Gastroesophageal sphincter (tissue), 4 donors: ENCODE results near the gene SPR. TPM values are rescaled to one million over a fixed set of nuclear protein-coding genes. Genes with fewer than 3 reads are reported as not detected.

ENCODE experiments used
- ATAC-seq: fragments of 150-250 bp; one replicate; pipeline ENCODE4 v1.9.1; 2016; ENCODE audit warnings: mild to moderate bottlenecking, moderate library complexity
- H3K27ac ChIP-seq, 4 donors: fragments of 200-600 bp; sonication (generic) in 3 of 4; 1 replicate in 3 of 4; 2 replicates in 1 of 4; pipeline ENCODE4 v1.5.1; 2016 to 2019
- H3K27me3 ChIP-seq: fragments of 200-600 bp; sonication (generic); one replicate; pipeline ENCODE4 v1.5.1; 2019
- H3K36me3 ChIP-seq, 2 donors: fragments of 200-600 bp; sonication (generic); one replicate each; pipeline ENCODE4 v1.5.1; 2019; ENCODE audit warnings: control low read depth in 1 of 2
- H3K4me1 ChIP-seq, 3 donors: fragments of 200-600 bp; sonication (generic); 1 replicate in 2 of 3; 2 replicates in 1 of 3; pipeline ENCODE4 v1.5.1; 2016 to 2019; ENCODE audit warnings: control low read depth in 2 of 3
- H3K4me3 ChIP-seq, 2 donors: fragments of 200-600 bp; sonication (generic); one replicate each; pipeline ENCODE4 v1.5.1; 2019; ENCODE audit warnings: mild to moderate bottlenecking in 1 of 2, moderate library complexity in 1 of 2
- H3K9me3 ChIP-seq, 3 donors: fragments of 200-600 bp; sonication (generic); one replicate each; pipeline ENCODE4 v1.5.1; 2017 to 2019; ENCODE audit warnings: control low read depth in 2 of 3
- CTCF ChIP-seq, 4 experiments: fragments of 200-600 bp in 2 of 4; fragments of 450-650 bp in 2 of 4; sonication (generic) in 1 of 4; IDR thresholded peaks; one replicate each; pipeline ENCODE4 v1.5.1; 2017 to 2019; ENCODE audit warnings: antibody characterized with exemption in 4 of 4, mild to moderate bottlenecking in 2 of 4, moderate library complexity in 2 of 4
- EP300 ChIP-seq: sonication (generic); formaldehyde crosslinking; IDR thresholded peaks from one replicate; pipeline ENCODE4 v1.6.1; 2017; ENCODE audit warnings: antibody characterized with exemption, mild to moderate bottlenecking
- POLR2A ChIP-seq, 2 donors: fragments of 450-650 bp; IDR thresholded peaks; one replicate each; pipeline ENCODE4 v1.6.1; 2017; ENCODE audit warnings: antibody characterized with exemption in 2 of 2, mild to moderate bottlenecking in 2 of 2, moderate library complexity in 1 of 2
- POLR2AphosphoS5 ChIP-seq: sonication (generic); formaldehyde crosslinking; IDR thresholded peaks from one replicate; pipeline ENCODE4 v1.6.1; 2017; ENCODE audit warnings: antibody characterized with exemption
- WGBS, 2 donors: methylation state at CpG; one replicate each; pipeline ENCODE4 v1.1.5; 2018; ENCODE audit warnings: low coverage in 1 of 2; 5-methylcytosine and 5-hydroxymethylcytosine counted together
- total RNA-seq, 4 donors: library from RNA; depleted of rRNA; stranded (reverse); fragments of >200 nt; gene quantifications; one replicate each; pipeline ENCODE4 v1.1.0, GENCODE V29; 2016

SPR gene
- total RNA-seq, 4 donors from 2014 or later = 26.1 to 48.5 (median 39.4) TPM

DNA sequence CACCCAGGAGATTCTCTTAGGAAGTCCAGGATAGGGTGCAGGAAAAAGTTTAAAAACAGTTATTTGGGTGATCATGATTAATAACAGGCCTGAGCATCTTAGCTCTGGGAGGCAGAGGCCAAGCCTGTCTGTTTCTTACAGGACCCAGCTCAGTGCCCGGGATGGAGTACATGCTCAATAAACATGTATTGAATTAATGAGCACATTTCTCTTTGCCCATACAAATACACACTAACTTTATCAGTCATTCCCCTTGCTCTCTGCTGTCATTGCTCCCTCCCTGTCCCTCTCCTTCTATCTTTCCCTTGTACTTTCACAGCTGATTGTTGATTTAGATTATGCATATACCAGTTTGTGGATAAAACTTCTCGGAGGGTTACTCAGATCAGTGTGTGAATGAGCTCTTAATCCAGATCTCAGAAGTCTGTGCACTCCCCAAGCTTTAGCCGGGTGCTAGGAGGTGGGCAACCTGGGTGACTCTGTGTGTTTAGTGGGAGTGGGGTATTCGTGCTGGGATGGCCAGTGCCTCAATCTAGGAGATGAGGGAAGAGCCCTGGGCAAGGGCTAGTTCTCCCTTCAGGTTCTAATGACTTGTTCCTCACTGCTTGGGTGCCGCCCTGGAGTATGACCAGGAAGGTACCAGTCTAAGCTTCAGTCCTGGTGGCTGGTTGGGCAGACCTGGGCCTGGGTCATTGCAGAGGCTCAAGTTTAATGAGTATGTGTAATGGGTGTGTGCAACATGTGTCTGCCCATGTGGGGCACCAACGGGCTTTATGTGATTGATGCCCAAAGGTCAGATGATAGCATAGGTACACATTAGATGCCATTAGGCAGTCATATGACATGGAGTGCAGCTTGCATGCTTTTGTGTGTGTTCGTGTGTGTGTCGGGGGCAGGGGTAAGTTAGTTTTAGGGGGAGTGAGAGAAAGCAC, 40.7 kb downstream of the SPR start:
- H3K4me3 ChIP-seq = no peak overlapping the region
- H3K36me3 ChIP-seq = no peaks in the 10 kb centered on the region
- H3K27me3 ChIP-seq = peaks cover 100% of the 10 kb centered on the region
- 83 to 91% methylated on average over 2 of the region's 8 CpGs for WGBS, 2 donors
- TF ChIP-seq EP300 (no peak), CTCF (IDR thresholded peaks at IDR 0.05) (no peak), POLR2A (IDR thresholded peaks at IDR 0.05) (no peak), POLR2AphosphoS5 (no peak)
- H3K4me1 ChIP-seq = peaks cover 0 to 23% (median 7%) of the 10 kb centered on the region in 3 donors
- H3K9me3 ChIP-seq = no peaks in the 10 kb centered on the region
- no peak for ATAC-seq
- no peak overlapping the region for H3K27ac ChIP-seq

DNA sequence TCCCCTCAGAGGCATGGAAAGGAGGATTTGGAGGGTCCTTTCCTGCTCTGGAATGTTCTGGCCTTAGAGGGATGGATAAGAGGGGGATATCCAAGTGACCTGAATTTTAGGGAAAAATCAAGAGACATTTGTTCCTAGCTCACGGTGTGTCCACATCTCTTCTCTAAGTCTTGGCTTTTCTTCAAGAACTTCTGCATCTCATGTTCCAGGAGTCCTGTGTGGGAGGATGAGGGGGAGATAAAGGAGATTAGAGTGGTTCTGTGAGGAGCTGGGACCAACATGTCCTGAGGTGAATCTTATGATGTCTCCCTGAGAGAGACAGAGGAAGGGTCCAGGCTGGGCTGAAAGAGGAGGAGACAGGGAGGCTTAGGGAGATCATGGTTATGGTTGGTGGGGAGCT, 41.8 kb downstream of the SPR start:
- no peak for TF ChIP-seq POLR2A (IDR thresholded peaks at IDR 0.05)
- TF ChIP-seq POLR2AphosphoS5 = no peak
- no peak for TF ChIP-seq CTCF (IDR thresholded peaks at IDR 0.05)
- WGBS, 2 donors = 100% methylated on average over 1 of the region's 1 CpG; no CpG with 5 or more reads in 1 of the 2 donors
- no peak for ATAC-seq
- Histone ChIP-seq H3K9me3 (no peaks in the 10 kb centered on the region), H3K27me3 (peaks cover 100% of the 10 kb centered on the region), H3K4me3 (no peak overlapping the region), H3K27ac (no peak overlapping the region), H3K36me3 (no peaks in the 10 kb centered on the region), H3K4me1 (peaks cover 0 to 18% (median 7%) of the 10 kb centered on the region in 3 donors)

GRCh38 chr2:72931280-72931910, 44.2 kb downstream of the SPR start:
- no CpG with 5 or more reads among the region's 14 CpGs for WGBS, 2 donors
- H3K4me3 ChIP-seq = no peak overlapping the region
- ATAC-seq = no peak
- H3K27me3 ChIP-seq = peaks cover 84% of the 10 kb centered on the region
- no peak for TF ChIP-seq POLR2AphosphoS5
- no peak for TF ChIP-seq EP300
- TF ChIP-seq CTCF (IDR thresholded peaks at IDR 0.05) = no peak
- no peak for TF ChIP-seq POLR2A (IDR thresholded peaks at IDR 0.05)
- H3K9me3 ChIP-seq = no peaks in the 10 kb centered on the region
- H3K27ac ChIP-seq = no peak overlapping the region
- peaks cover 0 to 4% (median 0%) of the 10 kb centered on the region in 3 donors for H3K4me1 ChIP-seq
- H3K36me3 ChIP-seq = no peaks in the 10 kb centered on the region

DNA sequence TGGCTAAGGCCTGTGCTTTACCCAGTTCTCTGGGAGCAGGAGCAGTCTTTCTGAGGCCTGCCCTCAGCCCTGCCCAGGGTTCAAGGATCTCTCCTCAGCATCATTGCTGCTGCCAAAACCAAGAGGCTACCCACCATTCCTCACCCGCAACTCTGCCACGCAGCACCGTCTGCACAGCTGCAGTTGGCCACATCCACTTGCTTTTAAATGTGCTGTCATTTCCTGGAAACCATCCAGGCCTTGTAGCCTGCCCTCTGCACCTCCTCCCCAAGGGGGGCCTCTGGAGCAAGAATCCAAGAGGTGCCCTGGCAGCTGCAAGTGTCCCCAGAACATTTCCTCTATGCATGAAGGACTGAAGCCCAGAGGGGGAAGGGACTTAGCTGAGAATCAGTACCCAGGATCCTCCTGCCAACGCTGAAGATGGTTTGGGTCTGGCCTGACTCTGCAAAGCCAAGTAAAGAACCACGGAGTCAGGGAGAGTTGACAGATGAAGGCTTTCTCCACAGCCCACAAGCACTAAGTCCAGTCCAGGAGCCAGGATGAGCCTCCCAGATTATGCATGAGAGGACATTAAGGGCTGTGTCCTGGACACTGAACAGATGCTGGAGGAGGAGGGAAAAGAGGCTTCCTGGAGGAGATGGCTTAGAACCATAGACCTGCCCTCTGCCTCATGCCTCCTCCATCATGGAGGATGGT, 45.0 kb downstream of the SPR start:
- peaks cover 76% of the 10 kb centered on the region for H3K27me3 ChIP-seq
- no peaks in the 10 kb centered on the region for H3K9me3 ChIP-seq
- no peak overlapping the region for H3K27ac ChIP-seq
- no CpG with 5 or more reads among the region's 5 CpGs for WGBS, 2 donors
- H3K4me1 ChIP-seq = peaks cover 0 to 12% (median 0%) of the 10 kb centered on the region in 3 donors
- TF ChIP-seq CTCF (IDR thresholded peaks at IDR 0.05) (no peak), EP300 (no peak), POLR2A (IDR thresholded peaks at IDR 0.05) (no peak), POLR2AphosphoS5 (no peak)
- no peak overlapping the region for H3K4me3 ChIP-seq
- ATAC-seq = no peak
- H3K36me3 ChIP-seq = no peaks in the 10 kb centered on the region
